WI38 (cell line): ENCODE data around the gene RNF125.

ENCODE experiments used
- H3K4me3 ChIP-seq: 2 replicates; pipeline ENCODE4 v1.5.1; 2011; ENCODE audit warnings: low read depth, mild to moderate bottlenecking, control low read depth, low read length
- TF ChIP-seq, protein P1 (sequence below): IDR thresholded peaks from 2 replicates; pipeline ENCODE4 v1.5.1; 2012; ENCODE audit warnings: low read depth, mild to moderate bottlenecking, control low read depth, low read length

RNF125 gene

DNA sequence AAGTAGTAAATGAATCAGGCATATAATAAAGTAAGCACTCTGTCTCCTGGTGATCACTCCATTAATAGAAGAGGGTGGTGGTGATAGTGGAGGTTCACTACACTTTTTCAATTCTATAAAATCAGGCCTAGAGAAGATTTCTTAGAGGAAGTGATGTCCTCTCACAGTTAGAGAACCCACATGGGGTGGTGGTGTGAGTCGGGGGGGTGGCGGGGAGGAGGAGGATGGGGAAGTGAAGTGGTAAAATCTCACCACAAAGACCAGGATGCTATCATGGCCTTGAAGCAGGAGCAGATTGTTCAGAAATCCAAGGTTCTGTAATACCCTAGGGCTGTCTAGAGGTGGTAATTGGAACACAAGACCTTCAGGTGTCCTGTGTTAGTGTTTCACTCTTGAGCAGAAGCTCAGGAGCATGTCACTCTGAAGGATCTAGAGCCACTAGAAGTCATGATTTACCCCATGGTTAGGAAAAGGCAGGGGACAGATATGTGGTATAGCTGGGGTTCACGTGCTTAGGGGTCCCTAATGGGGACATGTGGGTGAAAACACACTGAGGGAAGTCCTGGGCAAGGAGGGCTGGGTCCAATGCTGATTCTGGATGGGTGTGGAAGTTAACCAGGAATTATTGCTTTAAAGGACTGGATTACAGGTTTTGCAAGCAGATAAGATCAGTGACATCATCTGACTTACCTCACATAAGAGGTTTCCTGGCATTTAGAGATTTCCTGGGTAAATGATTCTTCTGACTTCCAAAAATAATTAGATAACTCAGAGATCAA, 31.0 kb downstream of the RNF125 start:
- H3K4me3 ChIP-seq = no peak overlapping the region
- TF ChIP-seq, protein P1, sequence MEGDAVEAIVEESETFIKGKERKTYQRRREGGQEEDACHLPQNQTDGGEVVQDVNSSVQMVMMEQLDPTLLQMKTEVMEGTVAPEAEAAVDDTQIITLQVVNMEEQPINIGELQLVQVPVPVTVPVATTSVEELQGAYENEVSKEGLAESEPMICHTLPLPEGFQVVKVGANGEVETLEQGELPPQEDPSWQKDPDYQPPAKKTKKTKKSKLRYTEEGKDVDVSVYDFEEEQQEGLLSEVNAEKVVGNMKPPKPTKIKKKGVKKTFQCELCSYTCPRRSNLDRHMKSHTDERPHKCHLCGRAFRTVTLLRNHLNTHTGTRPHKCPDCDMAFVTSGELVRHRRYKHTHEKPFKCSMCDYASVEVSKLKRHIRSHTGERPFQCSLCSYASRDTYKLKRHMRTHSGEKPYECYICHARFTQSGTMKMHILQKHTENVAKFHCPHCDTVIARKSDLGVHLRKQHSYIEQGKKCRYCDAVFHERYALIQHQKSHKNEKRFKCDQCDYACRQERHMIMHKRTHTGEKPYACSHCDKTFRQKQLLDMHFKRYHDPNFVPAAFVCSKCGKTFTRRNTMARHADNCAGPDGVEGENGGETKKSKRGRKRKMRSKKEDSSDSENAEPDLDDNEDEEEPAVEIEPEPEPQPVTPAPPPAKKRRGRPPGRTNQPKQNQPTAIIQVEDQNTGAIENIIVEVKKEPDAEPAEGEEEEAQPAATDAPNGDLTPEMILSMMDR = no peak

DNA sequence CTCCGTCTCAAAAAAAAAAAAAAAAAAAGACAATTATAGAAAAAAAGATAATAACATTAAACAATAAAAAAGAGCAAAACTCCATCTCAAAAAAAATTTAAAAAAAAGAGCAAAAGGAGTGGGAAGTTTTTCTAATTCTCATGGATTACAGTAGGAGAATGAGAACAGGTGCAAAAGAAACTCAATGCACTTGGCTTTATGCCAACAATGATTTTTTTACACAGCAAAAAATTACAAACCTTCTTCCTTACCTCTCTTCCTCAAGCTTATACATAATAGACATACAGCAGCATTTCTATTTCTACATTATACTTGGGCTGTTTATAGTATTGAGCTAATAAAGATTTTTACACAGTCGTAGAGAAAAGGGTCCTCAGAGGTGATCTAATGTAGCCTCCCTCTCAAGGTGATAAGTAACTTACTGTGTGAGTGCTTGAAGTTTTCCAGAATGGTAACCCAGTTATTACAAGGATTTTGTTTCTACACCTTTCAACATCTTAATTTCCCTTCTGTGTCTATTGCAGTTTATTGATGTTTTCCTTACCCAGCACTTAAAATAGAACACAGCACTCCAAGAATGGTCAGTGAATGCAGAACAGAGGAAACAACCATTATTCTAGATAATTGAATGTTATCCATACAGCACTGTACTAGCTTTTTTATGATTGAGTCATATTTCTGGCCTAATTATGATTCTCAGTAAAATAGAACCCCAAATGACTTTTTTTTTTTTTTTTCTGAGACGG, 38.2 kb downstream of the RNF125 start:
- TF ChIP-seq, protein P1 = no peak
- no peak overlapping the region for H3K4me3 ChIP-seq

DNA sequence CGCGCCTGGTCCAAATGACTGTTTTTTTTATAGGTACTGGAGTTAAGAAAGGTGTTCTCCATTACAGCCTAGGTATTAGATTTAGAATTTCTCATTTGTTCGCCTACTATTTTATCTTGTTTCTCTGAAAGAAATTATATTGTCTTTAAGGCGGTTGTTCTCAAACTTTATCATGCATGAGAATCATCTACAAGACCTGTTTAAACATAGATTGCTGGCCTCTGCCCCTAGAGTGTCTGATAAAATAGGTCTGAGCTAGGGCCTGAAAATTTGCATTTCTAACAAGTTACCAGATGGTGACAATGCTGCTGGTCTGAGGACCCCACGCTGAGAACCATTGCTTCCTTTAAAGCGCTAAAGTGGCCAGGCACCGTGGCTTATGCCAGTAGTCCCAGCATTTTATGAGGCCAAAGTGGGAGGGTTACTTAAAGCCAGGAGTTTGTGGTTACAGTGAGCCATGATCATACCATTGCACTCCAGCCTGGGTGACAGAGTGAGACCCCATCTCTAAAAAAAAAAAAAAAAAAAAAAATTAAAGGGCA, 39.1 kb downstream of the RNF125 start:
- TF ChIP-seq, protein P1 = no peak
- no peak overlapping the region for H3K4me3 ChIP-seq

DNA sequence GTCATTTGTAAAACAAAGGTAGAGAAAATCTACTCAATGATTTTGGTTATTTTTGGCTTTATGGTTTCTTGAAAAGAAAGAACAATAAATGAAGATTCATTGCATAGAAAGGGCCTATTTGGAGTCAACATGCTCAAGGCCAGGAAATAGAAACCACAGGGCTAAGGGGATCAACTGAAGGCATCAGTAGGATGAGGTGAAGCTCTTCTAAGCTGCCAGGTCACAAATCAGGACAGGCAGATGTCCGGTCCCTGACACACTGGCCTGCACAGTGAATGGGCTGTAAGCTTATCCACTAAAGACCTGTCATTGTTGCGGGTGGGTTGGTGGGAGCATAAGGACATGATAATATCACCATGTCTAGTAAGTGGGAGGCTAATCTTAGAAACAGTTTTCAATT, 41.4 kb downstream of the RNF125 start:
- H3K4me3 ChIP-seq = no peak overlapping the region
- TF ChIP-seq, protein P1 = no peak

DNA sequence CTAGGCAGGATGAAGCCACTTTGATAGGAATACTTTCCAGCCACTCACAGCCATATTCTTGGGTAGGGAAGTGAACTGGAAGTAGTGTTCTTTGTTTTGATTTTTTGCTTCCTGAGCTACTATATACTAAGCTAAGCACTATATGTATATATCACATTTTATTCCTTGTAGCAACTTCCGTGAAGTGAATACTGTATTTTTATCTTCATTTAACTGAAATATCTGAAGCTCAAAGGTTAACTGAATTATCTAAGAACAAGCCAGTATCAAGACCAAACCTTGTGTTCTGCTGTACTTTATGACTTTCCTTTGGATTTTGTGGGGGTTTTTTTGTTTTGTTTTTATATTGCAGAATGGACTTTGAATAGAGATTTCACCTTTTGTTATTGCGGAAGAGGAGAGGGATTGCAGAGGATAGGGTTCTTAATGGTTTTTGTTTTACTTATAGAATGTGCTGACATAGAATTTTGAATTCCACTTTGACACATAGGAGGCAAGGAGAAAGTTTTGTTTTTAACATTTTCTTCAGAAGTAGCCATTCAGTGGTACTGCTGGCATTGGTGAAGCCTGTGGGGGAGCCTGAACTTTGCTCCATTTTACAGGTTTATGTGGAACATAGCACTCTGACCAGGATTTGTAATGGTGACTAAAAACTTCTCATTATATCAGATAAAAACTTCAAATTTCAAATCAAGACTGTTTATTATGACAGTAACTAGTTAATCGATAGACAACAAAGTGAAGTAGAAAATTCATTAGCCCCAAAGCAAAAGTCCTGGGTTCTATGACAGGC, 48.9 kb downstream of the RNF125 start:
- TF ChIP-seq, protein P1 = no peak
- H3K4me3 ChIP-seq = no peak overlapping the region

DNA sequence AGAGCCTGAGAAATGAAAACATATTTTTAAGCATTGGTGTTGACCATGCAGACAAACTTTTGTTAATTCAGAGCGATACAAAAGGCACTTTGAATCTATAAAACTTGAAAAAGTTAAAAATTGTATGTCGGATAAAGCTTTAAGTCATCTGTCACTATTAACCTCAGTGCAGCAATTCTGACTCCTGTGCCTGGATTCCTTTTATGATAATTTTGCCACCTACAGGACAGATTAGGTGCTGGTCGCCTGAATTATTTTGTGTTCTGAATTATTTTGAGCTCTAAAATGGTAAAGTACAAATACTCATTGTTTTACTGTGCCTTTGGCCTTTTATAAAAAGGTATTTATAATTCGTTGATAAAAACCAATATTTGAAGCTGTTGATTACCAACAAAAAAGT, 53.7 kb downstream of the RNF125 start:
- TF ChIP-seq, protein P1 = no peak
- H3K4me3 ChIP-seq = no peak overlapping the region
